Measurements from ENCODE around the gene CARD10.

CARD10 gene

DNA sequence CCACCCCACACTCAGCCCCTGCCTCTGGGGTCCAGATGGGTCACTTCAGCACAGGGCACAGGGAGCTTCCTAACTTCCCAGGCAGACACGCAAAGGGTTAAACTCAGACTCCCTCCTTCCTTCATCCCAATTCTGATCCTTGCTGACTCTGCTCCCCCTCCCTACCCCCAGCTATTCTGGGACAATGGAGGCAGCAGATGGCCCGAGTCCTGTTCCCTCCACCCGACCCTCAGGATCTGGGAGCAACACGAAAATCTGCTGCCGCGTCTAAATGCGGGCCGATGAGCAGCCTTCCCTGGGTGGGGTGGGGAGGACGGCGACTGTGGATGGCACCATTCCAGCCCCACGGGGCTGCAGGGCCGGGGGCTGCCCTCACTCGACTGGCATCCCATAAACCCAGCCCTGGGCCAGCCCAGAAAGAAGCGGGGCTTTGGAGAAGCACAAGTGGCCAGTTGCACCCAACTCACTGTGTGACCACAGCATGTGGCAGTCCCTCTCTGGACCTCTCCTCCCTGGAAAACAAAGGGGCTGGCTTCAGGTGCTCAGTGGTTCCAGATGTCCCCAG, 51.7 kb downstream of the CARD10 start:
- DNase-seq (ENCODE audit: low spot score) = no peak

DNA sequence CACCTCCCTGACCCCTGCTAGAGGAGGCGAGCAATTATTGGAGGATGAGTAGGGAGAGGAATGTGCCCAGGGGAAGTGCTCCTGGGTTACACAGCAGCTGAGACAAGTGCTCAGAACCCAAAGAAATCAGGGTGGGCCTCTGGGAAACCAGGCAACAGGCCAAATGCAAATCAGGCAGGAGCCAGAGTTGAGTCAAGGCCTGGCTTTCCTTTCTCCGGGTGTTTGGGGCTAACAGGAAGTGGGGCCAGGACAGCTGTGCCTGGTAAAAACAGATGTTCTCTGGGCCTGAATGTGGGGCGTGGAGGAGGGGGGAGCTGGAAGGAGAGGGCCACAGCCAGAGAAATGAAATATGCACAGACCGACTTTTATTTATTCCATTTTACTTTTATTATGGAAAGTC, 55.0 kb downstream of the CARD10 start:
- DNase-seq (ENCODE audit: low spot score) = no peak

DNA sequence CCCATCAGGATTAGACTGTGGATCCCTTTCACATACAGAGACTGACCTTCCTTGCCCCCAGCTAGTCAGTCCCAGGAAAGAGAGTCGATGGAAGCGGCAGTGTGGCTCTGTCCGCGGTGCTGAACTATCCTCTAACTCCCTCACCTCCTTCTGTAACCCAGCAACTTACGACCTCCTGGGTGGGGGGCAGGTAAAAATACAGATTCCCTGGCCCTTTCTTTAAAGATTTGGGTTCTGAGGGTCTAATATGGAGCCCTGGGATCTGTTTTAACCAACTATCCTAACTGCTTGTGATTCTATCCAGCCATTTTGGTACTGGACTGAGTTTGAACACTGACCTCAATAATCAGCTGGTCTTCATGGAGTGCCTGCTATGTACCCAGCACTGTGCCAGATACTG, 56.2 kb downstream of the CARD10 start:
- DNase-seq (ENCODE audit: low spot score) = no peak

- no peak for DNase-seq (ENCODE audit: low spot score)
Measured at GRCh38 chr22:37462436-37462835, 56.8 kb downstream of the CARD10 start.

DNA sequence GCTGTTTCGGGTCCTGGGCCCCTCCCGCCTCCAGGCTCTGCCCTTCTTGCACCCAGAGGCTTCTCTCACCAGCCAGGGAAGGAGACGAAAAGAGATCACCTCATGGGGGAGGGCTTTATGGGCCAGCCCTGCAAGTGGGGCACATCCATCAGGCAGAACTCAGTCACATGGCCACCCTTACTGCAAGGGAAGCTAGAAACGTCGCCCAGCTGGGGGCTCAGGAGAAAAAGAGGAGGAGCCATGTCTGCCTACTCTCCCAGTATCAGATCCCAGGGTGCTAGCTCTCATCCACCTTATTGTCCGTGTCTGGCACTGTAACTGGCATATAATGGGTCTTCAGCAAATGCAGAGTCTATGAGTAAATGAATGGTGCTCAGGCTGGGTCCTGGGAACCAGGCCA, 57.3 kb downstream of the CARD10 start:
- DNase-seq (ENCODE audit: low spot score) = no peak

- DNase-seq (ENCODE audit: low spot score) = no peak
Measured at GRCh38 chr22:37460684-37461083, 58.5 kb downstream of the CARD10 start.

- no peak for DNase-seq (ENCODE audit: low spot score)
Measured at GRCh38 chr22:37459206-37459605, 60.0 kb downstream of the CARD10 start.

DNA sequence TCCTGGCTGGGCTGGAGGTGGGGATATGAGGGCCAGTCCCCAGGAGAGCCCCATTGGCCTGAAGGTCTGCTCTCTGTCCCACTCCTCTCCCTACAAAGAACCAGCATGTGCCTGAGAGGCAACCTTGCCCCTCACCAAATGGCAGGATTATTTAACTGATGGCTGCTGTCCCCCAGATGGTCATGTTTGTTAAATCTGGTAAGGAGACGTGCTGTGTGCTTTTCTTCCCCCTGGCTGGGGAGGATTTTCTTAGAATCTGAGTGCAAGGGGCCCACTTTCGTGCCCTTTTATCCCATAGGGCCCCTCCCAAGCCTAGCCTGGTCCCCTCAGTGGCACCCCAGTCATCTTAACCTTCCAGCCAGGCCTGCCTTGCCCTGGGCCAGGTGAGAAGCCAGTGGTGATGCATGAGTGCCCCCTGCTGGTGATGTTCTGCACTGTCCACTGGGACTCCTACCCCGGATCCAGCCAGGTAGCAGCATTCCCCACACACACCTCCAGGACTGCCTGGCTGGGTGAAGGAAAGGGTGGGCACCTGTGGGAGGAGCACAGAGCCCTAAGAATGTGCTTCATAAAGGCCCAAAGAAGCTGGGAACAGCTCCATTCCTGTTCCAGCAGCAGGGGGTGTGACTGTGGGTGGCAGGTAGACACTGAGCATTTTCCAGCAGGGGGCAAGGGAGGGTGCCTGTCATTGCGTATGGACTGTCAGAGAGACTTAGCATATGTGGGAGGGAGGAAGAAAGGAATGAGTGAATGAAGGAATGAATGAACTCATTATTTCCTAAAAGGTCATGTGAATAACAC, 61.9 kb downstream of the CARD10 start:
- DNase-seq (ENCODE audit: low spot score) = peak; percentile 21

- DNase-seq (ENCODE audit: low spot score) = no peak
Measured at GRCh38 chr22:37456346-37456745, 62.9 kb downstream of the CARD10 start.

- DNase-seq (ENCODE audit: low spot score) = no peak
Measured at GRCh38 chr22:37455896-37456295, 63.3 kb downstream of the CARD10 start.

- no peak for DNase-seq (ENCODE audit: low spot score)
Measured at GRCh38 chr22:37454857-37455686, 64.1 kb downstream of the CARD10 start.

- DNase-seq (ENCODE audit: low spot score) = no peak
Measured at GRCh38 chr22:37453696-37454095, 65.5 kb downstream of the CARD10 start.

- DNase-seq (ENCODE audit: low spot score) = no peak
Measured at GRCh38 chr22:37451218-37451617, 68.0 kb downstream of the CARD10 start.

- no peak for DNase-seq (ENCODE audit: low spot score)
Measured at GRCh38 chr22:37449331-37450001, 69.7 kb downstream of the CARD10 start.

DNA sequence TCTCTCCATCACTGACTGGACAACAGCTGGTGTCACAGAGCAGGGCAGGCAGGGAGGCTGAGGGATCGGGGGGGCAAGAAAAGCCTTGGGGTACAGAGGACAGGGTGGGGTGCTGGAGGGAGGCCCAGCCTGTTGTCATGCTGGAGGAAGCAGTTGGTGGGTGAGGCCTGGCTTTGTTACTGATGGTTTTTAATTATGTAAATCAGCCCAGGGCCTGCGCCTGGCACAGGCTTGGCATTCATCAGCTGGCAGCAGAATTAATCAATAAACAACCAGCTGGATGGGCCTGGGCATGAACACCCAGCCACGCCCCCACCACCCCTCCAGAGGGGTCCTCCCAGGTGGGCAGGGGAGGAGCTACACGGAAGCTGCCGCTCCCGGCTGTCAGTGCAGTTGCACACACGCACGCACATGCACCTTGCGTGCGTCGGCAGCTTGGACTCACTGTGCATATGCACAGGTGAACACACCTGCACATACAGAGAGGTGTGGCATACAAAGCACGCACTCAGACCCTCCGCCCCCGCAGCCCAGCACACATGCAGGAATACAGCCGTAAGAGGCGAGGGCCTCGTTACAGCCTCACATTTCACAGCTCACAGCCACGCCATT, 70.6 kb downstream of the CARD10 start:
- DNase-seq (ENCODE audit: low spot score) = no peak

DNA sequence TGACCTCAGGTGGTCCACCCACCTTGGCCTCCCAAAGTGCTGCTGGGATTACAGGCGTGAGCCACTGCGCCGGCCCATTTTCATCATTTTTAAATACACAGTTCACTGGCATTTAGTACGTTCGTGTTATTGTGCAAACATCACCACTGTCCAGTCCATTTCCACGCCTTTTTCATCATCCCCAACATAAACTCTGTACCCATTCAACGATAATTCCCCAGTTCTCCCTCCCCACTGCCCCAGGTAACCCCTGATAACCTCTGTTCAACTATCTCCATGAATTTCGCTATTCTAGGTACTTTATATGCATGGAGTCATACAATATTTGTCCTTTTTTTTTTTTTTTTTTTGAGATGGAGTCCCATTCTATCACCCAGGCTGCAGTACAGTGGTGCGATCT, 73.7 kb downstream of the CARD10 start:
- no peak for DNase-seq (ENCODE audit: low spot score)

DNA sequence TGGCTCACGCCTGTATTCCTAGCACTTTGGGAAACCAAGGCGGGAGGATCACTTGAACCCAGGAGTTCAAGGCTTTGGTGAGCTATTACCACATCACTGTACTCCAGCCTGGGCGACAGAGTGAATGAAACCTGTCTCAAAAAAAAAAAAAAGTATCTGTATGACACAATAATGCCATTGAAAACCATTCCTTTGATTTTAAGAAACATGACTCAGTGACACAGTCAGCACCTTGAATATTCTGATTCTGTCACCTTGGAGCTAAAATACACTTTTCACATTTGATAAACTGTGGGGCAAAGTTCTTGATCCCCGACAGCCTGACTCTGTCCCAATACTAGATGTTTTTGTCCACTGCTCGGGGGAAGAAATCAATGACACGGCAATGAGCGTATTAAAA, 75.2 kb downstream of the CARD10 start:
- DNase-seq (ENCODE audit: low spot score) = no peak

DNA sequence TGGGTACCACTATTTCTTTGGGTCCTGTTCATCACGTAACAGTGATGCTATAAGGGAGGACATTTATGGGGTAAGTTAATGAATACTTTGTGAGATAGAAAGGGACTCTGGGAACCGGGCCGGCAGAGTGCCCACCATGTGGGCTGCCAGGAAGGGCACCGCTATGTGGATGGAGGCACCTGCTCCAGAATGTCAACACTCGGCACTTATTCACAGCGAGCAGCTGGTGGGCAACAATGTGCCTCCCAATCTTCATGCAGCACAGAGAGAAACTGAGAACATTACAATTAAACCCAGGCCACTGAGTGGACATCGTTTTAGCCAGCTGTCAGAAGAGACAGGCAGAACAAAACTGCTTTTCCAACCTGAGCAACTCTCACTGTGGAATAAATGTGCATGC, 76.1 kb downstream of the CARD10 start:
- DNase-seq (ENCODE audit: low spot score) = no peak

DNA sequence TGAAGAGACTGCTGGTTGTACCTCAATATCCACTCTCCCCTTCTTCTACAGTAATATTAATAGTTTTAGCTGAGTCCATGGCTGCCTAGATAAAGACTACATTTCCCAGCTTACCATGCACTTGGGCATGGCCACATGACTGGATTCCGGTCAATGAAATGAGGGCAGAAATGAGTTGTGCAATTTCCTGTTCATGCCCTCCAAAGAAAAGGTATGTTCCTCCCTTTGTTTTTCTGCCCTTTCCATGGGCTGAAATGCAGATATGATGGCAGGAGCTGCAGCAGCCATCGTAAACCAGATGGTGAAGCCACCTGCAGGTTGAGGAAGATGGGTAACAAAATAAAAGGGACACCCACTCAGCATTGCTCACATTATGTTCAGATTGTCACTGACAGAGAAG, 76.7 kb downstream of the CARD10 start:
- DNase-seq (ENCODE audit: low spot score) = no peak

DNA sequence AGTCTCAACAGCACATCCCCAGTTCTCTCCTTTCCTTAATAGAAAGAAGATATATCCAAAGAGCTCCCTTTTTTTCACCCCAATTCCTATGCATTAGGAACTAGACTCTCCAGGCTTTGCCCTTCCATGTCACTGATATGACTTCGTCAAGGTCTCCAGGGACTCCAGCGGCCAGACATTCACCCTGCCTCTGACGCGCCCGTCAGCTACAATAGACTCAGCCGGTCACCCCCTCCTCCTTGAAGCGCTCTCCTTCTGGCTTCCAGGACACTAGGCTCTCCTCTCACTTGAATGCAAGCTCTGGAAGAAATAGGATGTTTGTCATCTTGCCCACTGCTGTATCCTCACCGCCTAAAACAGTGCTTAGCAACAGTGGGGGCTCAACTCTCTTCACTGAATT, 77.1 kb downstream of the CARD10 start:
- DNase-seq (ENCODE audit: low spot score) = no peak

GRCh38 chr22:37440875-37441274, 78.3 kb downstream of the CARD10 start:
- no peak for DNase-seq (ENCODE audit: low spot score)
